GM10266 (cell line): ENCODE data around the gene EPDR1.

Experiments
- DNase-seq: peaks from one replicate; pipeline ENCODE4 v3.0.0; 2012; ENCODE audit errors: extremely low spot score
- TF ChIP-seq, protein P1 (sequence below): IDR thresholded peaks from 2 replicates; pipeline ENCODE4 v1.5.1; 2012; ENCODE audit warnings: mild to moderate bottlenecking, low read depth; ENCODE audit not compliant: control insufficient read depth, insufficient read depth; ENCODE audit errors: missing control alignments

Gene EPDR1

DNA sequence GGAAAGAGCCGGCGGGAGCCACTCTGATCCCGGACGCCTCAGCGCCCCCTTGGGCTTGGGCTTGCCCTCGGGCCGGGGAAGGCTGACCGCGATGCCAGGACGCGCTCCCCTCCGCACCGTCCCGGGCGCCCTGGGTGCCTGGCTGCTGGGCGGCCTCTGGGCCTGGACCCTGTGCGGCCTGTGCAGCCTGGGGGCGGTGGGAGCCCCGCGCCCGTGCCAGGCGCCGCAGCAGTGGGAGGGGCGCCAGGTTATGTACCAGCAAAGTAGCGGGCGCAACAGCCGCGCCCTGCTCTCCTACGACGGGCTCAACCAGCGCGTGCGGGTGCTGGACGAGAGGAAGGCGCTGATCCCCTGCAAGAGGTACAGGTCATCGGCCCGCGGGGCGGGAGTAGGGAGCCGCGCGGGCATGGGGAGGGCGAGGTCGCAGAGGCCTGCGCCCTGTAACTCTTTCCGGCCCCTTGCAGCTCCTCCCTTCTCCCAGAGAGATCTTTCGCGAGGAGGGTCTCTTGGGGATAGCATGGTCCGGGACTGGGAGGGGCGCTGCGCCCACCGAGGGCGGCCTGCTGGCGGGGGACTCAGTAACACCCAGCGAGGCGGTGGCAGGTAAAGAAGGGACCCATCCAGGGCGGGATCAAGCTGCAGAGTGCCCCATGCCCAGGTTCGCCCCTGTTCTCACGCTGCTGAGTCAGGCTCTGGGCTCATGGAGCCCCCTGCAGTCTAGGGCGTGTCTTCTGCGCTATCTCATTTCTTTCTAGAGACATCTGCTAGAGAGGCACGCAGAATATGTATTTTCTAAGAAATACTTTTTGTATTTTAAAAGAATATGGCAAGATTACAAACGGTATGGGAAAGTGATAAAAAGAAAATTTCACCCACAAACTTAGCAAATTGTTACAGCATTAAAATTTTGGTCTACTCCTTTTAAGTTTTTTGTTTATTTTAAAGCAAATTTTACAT, 687 bp downstream of the EPDR1 start:
- DNase-seq: no peak
- TF ChIP-seq, protein P1, sequence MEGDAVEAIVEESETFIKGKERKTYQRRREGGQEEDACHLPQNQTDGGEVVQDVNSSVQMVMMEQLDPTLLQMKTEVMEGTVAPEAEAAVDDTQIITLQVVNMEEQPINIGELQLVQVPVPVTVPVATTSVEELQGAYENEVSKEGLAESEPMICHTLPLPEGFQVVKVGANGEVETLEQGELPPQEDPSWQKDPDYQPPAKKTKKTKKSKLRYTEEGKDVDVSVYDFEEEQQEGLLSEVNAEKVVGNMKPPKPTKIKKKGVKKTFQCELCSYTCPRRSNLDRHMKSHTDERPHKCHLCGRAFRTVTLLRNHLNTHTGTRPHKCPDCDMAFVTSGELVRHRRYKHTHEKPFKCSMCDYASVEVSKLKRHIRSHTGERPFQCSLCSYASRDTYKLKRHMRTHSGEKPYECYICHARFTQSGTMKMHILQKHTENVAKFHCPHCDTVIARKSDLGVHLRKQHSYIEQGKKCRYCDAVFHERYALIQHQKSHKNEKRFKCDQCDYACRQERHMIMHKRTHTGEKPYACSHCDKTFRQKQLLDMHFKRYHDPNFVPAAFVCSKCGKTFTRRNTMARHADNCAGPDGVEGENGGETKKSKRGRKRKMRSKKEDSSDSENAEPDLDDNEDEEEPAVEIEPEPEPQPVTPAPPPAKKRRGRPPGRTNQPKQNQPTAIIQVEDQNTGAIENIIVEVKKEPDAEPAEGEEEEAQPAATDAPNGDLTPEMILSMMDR: peak; percentile 43

DNA sequence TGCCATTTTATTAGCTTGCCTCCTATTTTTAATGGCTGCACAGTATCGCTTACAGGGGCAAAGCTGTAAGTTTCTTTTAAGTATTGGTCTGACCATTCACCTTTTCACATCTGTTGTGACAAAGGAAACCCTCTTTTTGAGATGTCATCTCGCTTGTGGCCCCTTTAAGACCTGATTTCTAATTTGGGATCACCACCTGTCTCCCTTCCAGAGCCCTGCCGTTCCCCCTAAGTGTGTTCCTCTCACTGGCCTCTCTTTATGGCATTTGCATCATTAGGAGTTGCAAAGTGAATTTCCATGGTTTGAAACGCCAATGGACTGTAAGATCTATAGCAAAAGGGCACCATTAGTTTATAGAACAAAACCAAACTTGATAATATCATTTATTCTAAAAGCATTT, 1.4 kb downstream of the EPDR1 start:
- no peak for DNase-seq
- TF ChIP-seq, protein P1: no peak

DNA sequence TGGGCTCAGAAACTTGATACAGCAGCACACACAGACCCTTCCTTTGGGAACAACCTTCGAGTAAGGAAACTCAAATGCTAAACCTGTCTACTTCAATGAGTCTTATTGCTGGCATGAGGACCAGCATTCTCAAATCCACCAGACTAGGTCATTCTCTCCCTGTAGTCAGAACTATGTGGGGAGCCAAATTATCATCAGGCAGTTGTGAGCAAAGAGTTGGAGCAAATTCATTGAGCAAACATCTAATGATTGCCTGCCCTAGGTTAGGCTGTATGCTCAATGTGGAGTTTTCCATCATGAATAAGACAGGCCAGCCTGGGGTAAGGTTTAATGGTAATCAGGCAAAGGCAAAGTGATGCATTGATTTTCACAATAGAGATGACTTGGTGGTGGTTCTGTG, 3.6 kb downstream of the EPDR1 start:
- TF ChIP-seq, protein P1: no peak
- no peak for DNase-seq

DNA sequence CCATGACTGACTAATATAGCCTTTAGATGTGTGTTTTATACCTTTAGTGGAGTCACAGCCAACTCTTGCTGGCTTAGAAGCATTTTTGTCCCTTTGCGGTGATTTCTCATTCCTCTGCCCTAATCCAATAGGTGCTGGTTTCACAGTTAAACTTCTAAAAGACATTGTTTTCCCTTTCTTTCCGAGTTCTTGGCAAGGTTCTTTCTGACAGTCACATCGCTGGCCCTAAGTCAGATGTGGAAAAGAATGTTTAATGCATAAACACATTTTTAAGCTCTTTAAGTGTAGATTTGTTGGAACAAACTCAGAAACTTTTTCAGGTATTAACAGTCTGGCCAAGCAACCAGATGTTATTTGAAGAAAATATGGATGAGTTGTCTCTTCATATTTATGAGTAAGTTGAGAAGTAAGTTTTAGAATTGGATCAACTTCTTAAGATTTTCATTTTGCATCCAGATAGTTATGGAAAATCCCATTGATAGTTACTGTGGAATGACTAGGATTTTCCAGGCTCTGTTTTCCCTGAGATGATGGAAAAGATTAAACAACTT, 4.1 kb downstream of the EPDR1 start:
- TF ChIP-seq, protein P1: no peak
- no peak for DNase-seq

DNA sequence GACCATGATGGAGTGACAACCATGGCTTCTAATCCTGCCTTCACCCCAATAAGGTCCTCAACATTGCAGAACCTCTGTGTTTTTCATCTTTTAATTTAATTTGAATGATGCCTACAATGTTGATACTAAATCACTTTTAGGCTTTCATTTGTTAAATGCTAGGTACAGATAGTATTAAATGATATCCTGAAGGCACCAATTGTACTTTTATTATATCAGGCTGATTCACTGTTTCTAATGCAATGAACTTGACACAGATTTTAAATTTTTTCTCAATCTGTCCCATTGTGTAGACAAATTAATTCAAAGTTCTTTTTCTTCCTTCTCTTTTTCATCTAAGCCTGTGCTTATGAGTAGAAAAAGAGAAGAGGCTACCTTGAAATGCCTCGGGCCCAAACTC, 5.2 kb downstream of the EPDR1 start:
- DNase-seq: no peak
- TF ChIP-seq, protein P1: no peak

DNA sequence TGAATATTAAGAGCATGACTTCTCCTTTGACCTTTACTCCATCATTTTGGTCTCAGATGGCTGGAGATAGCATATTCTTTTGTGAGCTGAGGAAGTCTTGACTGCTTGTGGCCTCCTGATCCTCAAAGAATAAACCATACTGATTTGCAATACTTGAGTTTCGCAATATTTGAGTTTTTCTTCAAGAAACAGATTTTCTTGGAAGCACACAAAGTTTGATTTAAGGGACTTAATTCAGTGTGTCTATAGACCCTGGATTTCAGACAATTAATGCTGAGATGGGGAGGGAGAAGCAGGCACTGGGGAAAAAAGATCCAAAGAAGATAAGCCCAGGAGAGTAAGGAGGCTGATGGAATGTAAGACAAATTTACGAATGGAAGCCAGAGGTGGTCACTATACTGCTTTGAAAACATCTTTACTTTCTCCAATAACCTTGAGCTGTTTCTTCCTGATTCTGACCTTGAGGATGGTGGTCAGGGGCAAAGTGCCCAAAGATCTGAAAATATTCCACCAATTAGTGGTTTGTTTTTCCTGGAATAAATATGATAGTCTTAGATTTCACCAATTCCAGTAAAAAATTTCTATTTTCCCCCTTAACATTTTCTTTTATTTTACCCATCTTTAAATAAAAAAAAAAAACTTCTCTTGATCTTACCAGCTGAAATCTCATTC, 7.5 kb downstream of the EPDR1 start:
- TF ChIP-seq, protein P1: no peak

DNA sequence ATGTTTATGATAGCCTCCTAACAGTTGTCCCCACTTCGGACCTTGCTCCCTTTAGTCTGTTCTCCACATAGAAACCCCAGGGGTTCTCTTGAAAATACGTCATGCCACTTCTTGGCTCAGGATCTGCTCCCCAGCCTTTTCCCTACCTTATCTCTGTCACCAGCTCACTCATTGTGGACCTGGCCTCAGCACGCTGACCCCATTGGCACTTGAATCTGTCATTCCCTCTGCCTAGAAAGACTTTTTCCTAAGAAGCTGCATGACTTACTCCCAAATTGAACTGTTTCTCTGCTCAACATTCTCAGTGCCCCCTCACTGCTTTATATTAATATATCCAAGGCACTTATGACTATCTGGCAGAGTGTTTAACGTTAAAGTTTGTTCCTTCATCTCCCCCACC, 8.4 kb downstream of the EPDR1 start:
- DNase-seq: no peak
- TF ChIP-seq, protein P1: no peak

More for the DNA sequence above, 7.5 kb downstream of the EPDR1 start:
- DNase-seq: no peak
